Right kidney (tissue), 1 donor: ENCODE measurements around the gene MAPK8IP2.
"Not testable (repeated sequence)": the region's sequence is repeated elsewhere in the genome, so short reads cannot be mapped to it uniquely, and the experiment has no call there.

Experiments
- DNase-seq: peaks from one replicate; pipeline ENCODE4 v3.0.0-alpha.2; 2016

Gene MAPK8IP2

GRCh38 chr22:50599816-50600455, 657 bp upstream of the MAPK8IP2 start:
- peak; percentile 61 for DNase-seq

GRCh38 chr22:50600967-50601668, 525 bp downstream of the MAPK8IP2 start:
- DNase-seq, result no peak

GRCh38 chr22:50601669-50602337, 1.2 kb downstream of the MAPK8IP2 start:
- DNase-seq, result no peak

GRCh38 chr22:50602338-50602700, 1.7 kb downstream of the MAPK8IP2 start:
- DNase-seq, result no peak

- DNase-seq, result no peak
These were observed 3.1 kb downstream of the MAPK8IP2 start for GRCh38 chr22:50603511-50604255.

GRCh38 chr22:50604256-50605001, 3.8 kb downstream of the MAPK8IP2 start:
- no peak for DNase-seq

GRCh38 chr22:50605002-50605612, 4.5 kb downstream of the MAPK8IP2 start:
- DNase-seq, result no peak

- no peak for DNase-seq
These were observed 5.1 kb downstream of the MAPK8IP2 start for GRCh38 chr22:50605613-50606074.

- no peak for DNase-seq
These were observed 5.8 kb downstream of the MAPK8IP2 start for GRCh38 chr22:50606165-50606945.

GRCh38 chr22:50606946-50607658, 6.5 kb downstream of the MAPK8IP2 start:
- DNase-seq, result no peak

- DNase-seq, result no peak
These were observed 7.0 kb downstream of the MAPK8IP2 start for GRCh38 chr22:50607659-50608020.

GRCh38 chr22:50608058-50608840, 7.7 kb downstream of the MAPK8IP2 start:
- not testable (repeated sequence) for DNase-seq

- DNase-seq, result no peak
These were observed 8.4 kb downstream of the MAPK8IP2 start for GRCh38 chr22:50608996-50609395.

- no peak for DNase-seq
These were observed 9.0 kb downstream of the MAPK8IP2 start for GRCh38 chr22:50609599-50609998.

- no peak for DNase-seq
These were observed 9.5 kb downstream of the MAPK8IP2 start for GRCh38 chr22:50610041-50610451.

GRCh38 chr22:50610581-50610980, 10.0 kb downstream of the MAPK8IP2 start:
- no peak for DNase-seq

- no peak for DNase-seq
These were observed 10.9 kb downstream of the MAPK8IP2 start for GRCh38 chr22:50611341-50612060.

GRCh38 chr22:50612168-50612527, 11.6 kb downstream of the MAPK8IP2 start:
- DNase-seq, result no peak
